Measurements from ENCODE around the gene TMEM179.
"Not testable (repeated sequence)": the region's sequence is repeated elsewhere in the genome, so short reads cannot be mapped to it uniquely, and the experiment has no call there.

- not testable (repeated sequence) for TF ChIP-seq EZH2 (IDR thresholded peaks at IDR 0.05; ENCODE audit: borderline replicate concordance); CTCF (IDR thresholded peaks at IDR 0.05; ENCODE audit: poor library complexity); EZH2phosphoT487 (IDR thresholded peaks at IDR 0.05; ENCODE audit: low read depth, severe bottlenecking, unreplicated experiment)
Measured at GRCh38 chr14:104653130-104653920, 48.8 kb upstream of the TMEM179 start.
